Skin of body (tissue), 2 donors: ENCODE results near the gene BLOC1S1. TPM values are rescaled to one million over a fixed set of nuclear protein-coding genes. Genes with fewer than 3 reads are reported as not detected.

ENCODE experiments used
- DNase-seq: peaks from one replicate; lab custom pipeline; 2025; lab: John Stamatoyannopoulos, UW
- total RNA-seq: library from RNA; depleted of rRNA; stranded (reverse); fragments of >200 nt; gene quantifications from one replicate; pipeline ENCODE4 v1.2.3, GENCODE V29; 2014

The BLOC1S1 gene
- total RNA-seq, 1 donor from 2014 or later, result 47.4 TPM

GRCh38 chr12:55708695-55709233, 7.1 kb upstream of the BLOC1S1 start:
- DNase-seq, result peak; percentile 17

- peak; percentile 26 for DNase-seq
These were observed 3.9 kb upstream of the BLOC1S1 start for GRCh38 chr12:55711786-55712553.

GRCh38 chr12:55712700-55713415, 3.0 kb upstream of the BLOC1S1 start:
- DNase-seq, result no peak

GRCh38 chr12:55713721-55714120, 2.1 kb upstream of the BLOC1S1 start:
- no peak for DNase-seq

GRCh38 chr12:55715169-55715764, 579 bp upstream of the BLOC1S1 start:
- DNase-seq, result no peak

GRCh38 chr12:55716582-55716957, 724 bp downstream of the BLOC1S1 start:
- DNase-seq, result no peak

GRCh38 chr12:55717011-55718007, 1.5 kb downstream of the BLOC1S1 start:
- DNase-seq, result peak; percentile 19

GRCh38 chr12:55718015-55718414, 2.2 kb downstream of the BLOC1S1 start:
- peak; percentile 61 for DNase-seq

GRCh38 chr12:55718624-55719275, 2.9 kb downstream of the BLOC1S1 start:
- DNase-seq, result peak; percentile 78

GRCh38 chr12:55719371-55719770, 3.5 kb downstream of the BLOC1S1 start:
- DNase-seq, result no peak

- no peak for DNase-seq
These were observed 4.3 kb downstream of the BLOC1S1 start, which contains the start of gene RDH5 for GRCh38 chr12:55720071-55720564. RDH5 (plus strand) TSS chr12:55720393; CDS start chr12:55721185, 792 bp downstream.

- peak; percentile 48 for DNase-seq
These were observed 5.1 kb downstream of the BLOC1S1 start for GRCh38 chr12:55720894-55721444.

GRCh38 chr12:55721601-55722213, 5.9 kb downstream of the BLOC1S1 start:
- DNase-seq, result no peak

GRCh38 chr12:55722948-55723347, 7.1 kb downstream of the BLOC1S1 start:
- DNase-seq, result no peak

- DNase-seq, result no peak
These were observed 7.8 kb downstream of the BLOC1S1 start for GRCh38 chr12:55723516-55724225.

- DNase-seq, result peak; percentile 49
These were observed 8.5 kb downstream of the BLOC1S1 start for GRCh38 chr12:55724226-55724939.

GRCh38 chr12:55724940-55725309, 9.1 kb downstream of the BLOC1S1 start:
- no peak for DNase-seq

GRCh38 chr12:55725556-55725955, 9.7 kb downstream of the BLOC1S1 start:
- DNase-seq, result no peak
